Tibial nerve (tissue), 4 donors: Measurements from ENCODE around the gene CD1B.
"Not testable (repeated sequence)": the region's sequence is repeated elsewhere in the genome, so short reads cannot be mapped to it uniquely, and the experiment has no call there.

Experiments used
- EP300 ChIP-seq, 2 donors: sonication (generic); formaldehyde crosslinking; IDR thresholded peaks; one replicate each; pipeline ENCODE4 v1.6.1; 2017; ENCODE audit warnings: antibody characterized with exemption in 2 of 2, mild to moderate bottlenecking in 1 of 2
- POLR2A ChIP-seq, 2 donors: fragments of 450-650 bp; IDR thresholded peaks; one replicate each; pipeline ENCODE4 v1.6.1; 2017; ENCODE audit warnings: antibody characterized with exemption in 2 of 2, mild to moderate bottlenecking in 2 of 2, moderate library complexity in 2 of 2
- TF ChIP-seq, protein P1 (sequence below), 5 experiments: fragments of 200-600 bp in 3 of 5; fragments of 450-650 bp in 2 of 5; sonication (generic) in 3 of 5; IDR thresholded peaks; one replicate each; pipeline ENCODE4 v1.5.1; 2016 to 2019; ENCODE audit warnings: antibody characterized with exemption in 5 of 5, mild to moderate bottlenecking in 3 of 5, moderate library complexity in 2 of 5

DNA sequence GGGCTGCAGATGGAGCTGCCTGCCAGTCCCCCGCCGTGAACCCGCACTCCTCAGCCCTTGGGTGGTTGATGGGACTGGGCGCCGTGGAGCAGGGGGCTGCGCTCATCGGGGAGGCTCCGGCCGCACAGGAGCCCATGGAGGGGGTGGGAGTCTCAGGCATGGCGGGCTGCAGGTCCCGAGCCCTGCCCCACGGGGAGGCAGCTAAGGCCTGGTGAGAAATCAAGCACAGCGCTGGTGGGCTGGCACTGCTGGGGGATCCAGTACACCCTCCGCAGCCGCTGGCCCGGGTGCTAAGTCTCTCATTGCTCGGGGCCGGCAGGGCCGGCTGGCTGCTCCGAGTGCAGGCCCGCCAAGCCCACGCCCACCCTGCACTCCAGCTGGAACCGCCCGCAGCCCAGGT lies 17.6 kb upstream of the CD1B start:
- TF ChIP-seq, protein P1, sequence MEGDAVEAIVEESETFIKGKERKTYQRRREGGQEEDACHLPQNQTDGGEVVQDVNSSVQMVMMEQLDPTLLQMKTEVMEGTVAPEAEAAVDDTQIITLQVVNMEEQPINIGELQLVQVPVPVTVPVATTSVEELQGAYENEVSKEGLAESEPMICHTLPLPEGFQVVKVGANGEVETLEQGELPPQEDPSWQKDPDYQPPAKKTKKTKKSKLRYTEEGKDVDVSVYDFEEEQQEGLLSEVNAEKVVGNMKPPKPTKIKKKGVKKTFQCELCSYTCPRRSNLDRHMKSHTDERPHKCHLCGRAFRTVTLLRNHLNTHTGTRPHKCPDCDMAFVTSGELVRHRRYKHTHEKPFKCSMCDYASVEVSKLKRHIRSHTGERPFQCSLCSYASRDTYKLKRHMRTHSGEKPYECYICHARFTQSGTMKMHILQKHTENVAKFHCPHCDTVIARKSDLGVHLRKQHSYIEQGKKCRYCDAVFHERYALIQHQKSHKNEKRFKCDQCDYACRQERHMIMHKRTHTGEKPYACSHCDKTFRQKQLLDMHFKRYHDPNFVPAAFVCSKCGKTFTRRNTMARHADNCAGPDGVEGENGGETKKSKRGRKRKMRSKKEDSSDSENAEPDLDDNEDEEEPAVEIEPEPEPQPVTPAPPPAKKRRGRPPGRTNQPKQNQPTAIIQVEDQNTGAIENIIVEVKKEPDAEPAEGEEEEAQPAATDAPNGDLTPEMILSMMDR (IDR thresholded peaks at IDR 0.05) = not testable (repeated sequence)
- TF ChIP-seq POLR2A, EP300 (IDR thresholded peaks at IDR 0.05): not testable (repeated sequence)
